ENCODE data around the gene ZXDC.

Gene ZXDC

DNA sequence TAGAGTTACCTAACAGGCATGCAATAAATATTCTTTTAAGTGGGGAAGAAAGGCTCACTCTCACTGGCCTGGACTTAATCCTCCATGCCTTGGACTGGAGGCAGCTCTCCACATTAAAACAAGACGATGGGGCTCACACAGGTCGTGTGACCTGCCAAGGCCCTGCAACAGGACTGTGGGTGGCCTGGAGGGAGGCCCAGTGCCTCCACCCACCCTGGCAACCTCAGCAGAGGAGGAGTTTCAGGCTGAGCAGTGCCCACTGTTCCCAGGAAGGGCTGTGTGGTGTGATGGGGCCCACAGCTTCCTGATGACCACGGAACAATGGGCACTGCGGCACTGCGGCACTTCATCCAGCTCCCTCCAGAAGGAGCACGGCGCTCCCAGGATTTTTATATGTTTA lies 36.3 kb upstream of the ZXDC start:
- DNase-seq (ENCODE audit: low read depth) = no peak

- no peak for DNase-seq (ENCODE audit: low read depth)
Observed at GRCh38 chr3:126511291-126511690, 35.6 kb upstream of the ZXDC start.

- no peak for DNase-seq (ENCODE audit: low read depth)
Observed at GRCh38 chr3:126510308-126510910, 34.7 kb upstream of the ZXDC start.

DNA sequence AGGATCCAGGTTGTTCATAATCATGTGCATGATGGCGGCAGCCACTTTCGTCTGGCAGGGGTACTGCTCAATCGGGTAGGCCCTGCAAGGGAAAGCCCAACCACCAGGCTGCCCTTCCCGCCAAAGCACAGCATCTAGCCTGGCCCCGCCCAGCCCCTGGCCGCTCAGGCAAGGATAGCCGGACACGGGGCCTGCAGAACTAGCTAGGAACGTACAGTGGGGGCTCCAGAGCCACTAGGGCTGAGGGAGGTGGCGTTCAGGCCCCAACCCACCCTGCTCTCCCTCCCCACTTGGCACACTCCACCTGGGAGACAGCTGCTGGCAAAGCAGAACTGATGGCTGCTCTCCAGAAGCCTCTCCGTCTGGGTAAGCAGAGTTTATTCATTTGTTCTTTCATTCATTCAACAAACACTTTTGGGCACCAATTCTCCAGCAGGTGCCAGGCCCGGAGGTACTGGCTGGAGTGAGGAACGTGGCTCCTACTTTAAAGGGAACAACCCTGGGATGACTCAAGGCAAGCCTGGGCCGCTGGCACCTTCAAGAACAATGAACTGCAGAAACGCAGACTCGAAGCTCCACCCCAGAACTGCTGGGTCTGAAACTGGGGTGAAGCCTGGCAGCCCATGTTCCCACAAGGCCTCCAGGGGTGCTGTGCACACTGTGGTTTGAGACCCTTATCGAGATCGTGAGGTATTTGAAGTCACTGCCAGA lies 34.1 kb upstream of the ZXDC start:
- DNase-seq (ENCODE audit: low read depth) = no peak

DNA sequence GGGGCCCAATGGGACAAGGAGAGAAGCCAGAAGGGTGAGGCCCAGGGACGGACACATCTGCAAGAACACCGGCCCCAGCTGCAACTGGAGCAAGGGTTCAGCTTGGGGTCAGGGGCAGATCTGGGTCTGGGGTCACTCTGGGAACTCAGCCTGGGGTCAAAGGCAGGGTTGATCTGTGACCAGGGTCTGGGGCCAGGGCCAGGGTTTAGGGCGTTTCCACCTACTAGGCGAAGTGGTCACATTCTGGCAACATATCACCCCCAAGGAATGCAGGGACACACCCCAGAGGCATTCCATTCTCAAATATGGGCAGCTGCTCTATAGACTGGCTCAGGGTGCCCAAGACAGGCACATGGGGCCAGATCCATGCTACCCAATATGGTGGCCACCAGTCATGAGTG lies 32.9 kb upstream of the ZXDC start:
- DNase-seq (ENCODE audit: low read depth) = no peak

DNA sequence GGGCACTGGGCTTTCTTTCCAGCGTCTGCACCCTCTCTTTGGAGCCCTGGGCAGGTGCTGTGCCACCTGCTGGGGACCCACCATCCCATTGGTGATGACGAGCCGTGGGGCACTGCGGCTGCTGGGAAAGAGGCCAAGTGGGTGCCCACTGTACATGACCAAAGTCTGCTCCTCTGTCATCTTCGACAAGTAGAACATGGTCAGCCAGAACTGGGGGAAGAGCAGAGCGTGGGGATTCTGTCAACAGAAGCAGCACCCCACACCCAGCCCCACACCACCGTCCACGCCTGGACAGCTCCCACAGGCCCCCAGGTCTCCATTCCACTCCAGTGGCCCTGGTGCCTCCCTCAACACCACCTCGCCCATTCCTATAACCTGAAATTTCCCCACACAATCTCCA lies 32.2 kb upstream of the ZXDC start:
- no peak for DNase-seq (ENCODE audit: low read depth)

GRCh38 chr3:126503701-126504100 lies 28.0 kb upstream of the ZXDC start:
- DNase-seq (ENCODE audit: low read depth) = no peak

GRCh38 chr3:126502656-126503055 lies 27.0 kb upstream of the ZXDC start:
- no peak for DNase-seq (ENCODE audit: low read depth)

- DNase-seq (ENCODE audit: low read depth) = no peak
Observed at GRCh38 chr3:126501736-126502135, 26.0 kb upstream of the ZXDC start.

DNA sequence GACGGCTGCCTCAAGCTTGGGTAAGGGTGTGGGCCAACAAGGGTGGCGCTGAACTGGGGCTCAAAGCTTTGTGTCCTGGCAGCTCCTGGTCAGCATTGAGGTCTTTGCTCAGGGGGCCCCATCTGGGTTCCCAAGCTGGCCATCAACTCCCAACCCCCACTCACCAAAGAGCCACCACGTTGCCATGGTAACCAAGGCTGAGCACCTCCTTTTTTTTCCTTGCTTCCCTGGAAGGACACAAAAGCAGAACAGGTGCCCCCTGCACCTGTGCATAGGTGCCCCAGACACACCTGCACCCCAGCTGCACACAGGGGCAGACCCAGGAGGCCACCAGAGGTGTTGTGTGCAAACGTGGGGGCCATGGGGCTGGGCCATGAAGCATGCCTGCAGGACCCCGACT lies 25.4 kb upstream of the ZXDC start:
- DNase-seq (ENCODE audit: low read depth) = no peak

- no peak for DNase-seq (ENCODE audit: low read depth)
Observed at GRCh38 chr3:126500016-126500415, 24.3 kb upstream of the ZXDC start.

DNA sequence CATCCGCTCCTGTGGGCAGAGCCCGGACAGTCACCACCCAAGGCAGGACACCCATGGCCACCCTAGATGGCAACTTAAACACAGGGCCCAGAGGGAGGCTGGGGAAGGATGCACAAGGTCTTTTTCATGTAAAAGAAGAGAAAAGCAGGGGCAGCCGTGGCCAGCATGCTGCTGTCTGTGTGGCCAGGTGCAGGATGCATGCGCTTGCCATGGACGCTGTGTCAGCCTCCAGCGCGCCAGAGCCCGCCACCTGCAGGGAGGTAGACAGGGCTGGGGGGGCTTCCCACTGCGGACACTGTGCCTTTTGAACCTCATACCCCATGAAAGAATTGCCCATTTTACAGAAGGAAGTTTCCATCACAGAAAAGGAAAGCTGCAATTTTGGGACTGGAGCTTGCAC lies 23.7 kb upstream of the ZXDC start:
- no peak for DNase-seq (ENCODE audit: low read depth)

- DNase-seq (ENCODE audit: low read depth) = no peak
Observed at GRCh38 chr3:126498929-126499328, 23.2 kb upstream of the ZXDC start.

DNA sequence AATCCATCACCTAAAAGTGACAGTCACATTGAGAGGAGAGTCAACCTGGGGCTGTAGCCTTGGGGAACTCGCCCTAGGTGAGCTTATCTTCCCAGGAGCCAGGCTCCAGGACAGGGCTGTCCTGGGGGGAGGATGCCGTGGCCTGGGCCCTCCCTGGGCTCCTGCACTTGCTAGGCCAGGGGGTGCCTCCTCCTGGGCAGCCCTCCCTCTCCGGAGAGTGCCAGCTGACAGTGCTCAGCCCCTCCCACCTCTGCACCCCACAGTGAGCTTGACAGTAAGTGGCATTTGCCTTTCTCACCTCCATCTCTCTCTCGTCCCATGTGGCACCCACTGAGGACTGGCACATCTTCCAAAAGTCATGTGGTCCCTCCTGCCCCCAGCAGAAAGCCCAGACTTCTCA lies 22.8 kb upstream of the ZXDC start:
- DNase-seq (ENCODE audit: low read depth) = no peak

GRCh38 chr3:126497956-126498355 lies 22.3 kb upstream of the ZXDC start:
- no peak for DNase-seq (ENCODE audit: low read depth)

GRCh38 chr3:126496894-126497850 lies 21.5 kb upstream of the ZXDC start:
- DNase-seq (ENCODE audit: low read depth) = no peak

DNA sequence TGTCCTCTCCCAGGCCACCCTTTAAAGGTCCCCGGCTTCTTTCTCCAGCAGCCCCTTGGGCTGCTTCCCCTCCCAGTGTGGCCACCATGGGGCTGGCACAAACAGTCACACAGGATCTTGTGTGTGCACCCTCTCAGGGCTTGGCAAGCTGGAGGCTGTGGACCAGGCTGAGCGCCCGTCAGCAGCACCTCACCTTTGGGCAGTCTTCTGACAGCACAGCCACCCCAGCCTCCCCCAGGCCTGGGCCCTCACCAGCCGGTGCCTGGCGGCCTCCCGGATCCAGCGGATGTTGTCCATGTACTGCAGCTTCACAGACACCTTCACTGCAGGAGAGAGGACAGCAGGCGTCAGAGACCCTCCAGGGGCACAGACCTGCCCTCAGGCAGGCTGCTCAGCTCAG lies 20.1 kb upstream of the ZXDC start:
- no peak for DNase-seq (ENCODE audit: low read depth)

DNA sequence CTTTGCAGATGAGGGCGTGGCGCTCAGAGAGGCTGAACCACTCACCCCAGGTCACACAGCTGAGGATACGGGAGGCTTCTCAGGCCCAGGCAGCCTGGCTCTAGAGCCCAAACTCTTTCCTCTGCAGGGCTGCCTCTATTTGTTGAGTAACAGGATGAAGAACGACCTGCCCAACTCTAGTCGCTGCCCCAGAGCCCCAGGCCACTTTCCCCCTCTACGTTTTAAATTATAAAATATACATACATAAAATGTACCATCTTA lies 19.2 kb upstream of the ZXDC start:
- DNase-seq (ENCODE audit: low read depth) = no peak

- DNase-seq (ENCODE audit: low read depth) = no peak
Observed at GRCh38 chr3:126494204-126494969, 18.7 kb upstream of the ZXDC start.

- DNase-seq (ENCODE audit: low read depth) = no peak
Observed at GRCh38 chr3:126493739-126494138, 18.0 kb upstream of the ZXDC start.

DNA sequence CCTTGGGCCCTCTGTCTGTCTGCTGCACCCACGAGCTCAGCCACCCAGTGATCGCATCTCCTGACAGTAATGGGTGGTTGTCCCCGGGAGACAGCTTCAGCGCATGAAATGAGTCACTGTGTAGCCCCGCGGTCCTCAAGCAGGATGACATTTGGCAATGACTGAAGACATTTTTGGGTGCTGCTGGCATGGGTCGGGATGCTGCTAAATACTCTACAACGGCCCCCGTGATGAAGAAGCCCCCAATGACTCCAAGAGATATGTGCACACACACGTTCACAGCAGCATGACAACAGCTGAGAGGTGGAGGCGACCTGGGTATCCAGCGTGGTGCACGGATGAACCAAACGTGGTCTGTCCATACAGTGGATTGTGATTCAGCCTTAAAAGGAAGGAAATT lies 17.4 kb upstream of the ZXDC start:
- no peak for DNase-seq (ENCODE audit: low read depth)

DNA sequence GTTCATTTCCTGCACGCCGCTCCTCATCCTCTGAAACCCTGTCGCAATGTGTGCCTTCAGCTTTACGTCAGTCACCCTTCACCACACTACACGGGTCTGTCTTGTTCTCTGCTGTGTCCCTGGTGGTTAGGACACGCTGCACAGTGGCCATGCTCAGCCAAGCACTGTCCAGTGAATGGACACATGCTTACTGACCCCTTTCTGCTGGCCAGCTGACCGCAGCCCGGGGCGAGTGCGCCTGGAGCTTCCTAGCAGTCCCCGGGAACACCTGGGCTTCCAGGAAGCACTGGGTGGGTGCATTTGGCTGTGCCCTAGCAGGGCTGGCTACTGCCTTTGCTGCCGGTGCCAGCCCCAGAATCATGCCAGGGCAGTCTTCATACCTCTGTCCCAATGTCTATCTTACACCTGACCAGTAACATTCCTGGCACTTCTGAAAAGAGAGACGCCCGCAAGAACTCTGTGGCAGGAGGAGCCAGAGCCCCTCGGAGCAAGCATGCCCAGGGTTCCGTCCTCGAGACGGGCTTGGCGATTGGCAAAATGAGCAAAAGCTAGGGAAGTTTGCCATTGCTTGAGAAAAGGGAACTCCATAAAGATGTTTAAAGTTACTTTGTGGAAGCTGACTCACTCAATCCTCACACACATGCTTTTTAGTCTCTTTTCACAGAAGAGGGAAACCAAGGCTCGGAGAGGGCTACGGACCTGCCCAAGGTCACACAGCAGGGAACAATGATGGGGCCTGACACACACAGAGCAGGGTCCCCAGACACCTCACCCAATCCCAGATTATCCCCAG lies 15.7 kb upstream of the ZXDC start:
- DNase-seq (ENCODE audit: low read depth) = no peak

All from GM04503 (cell line).